ENCODE results near the gene COL13A1. TPM values are rescaled to one million over a fixed set of nuclear protein-coding genes. Genes with fewer than 3 reads are reported as not detected.
A peak's percentile ranks its signal among the peaks of the same experiment; 100 is the strongest.

Gene COL13A1
- total RNA-seq, 2 experiments from 2014 or later: not detected

GRCh38 chr10:69914398-69915214, 112.9 kb downstream of the COL13A1 start:
- CTCF ChIA-PET: interaction anchor here (0.6 to 4.4 kb wide), 34 partner anchors 9 to 399 kb away, joined by 3 to 41 read pairs (median 4); no protein-coding TSS in a partner anchor
- no peaks in the 10 kb centered on the region for H3K4me1 Mint-ChIP-seq (ENCODE audit: low read depth)
- peak; percentile 79 for DNase-seq
- no peaks in the 10 kb centered on the region for H3K36me3 Mint-ChIP-seq (ENCODE audit: low read depth)
- no peak overlapping the region for H3K27ac Mint-ChIP-seq
- no peaks in the 10 kb centered on the region for H3K9me3 Mint-ChIP-seq
- peaks cover 5% of the 10 kb centered on the region for H3K27me3 Mint-ChIP-seq (ENCODE audit: low read depth)
- H3K4me3 Mint-ChIP-seq: no peak overlapping the region
- intact Hi-C loops (cut with micrococcal nuclease): loop anchor here (1.0 to 5.0 kb wide), 6 partner anchors 52 to 397 kb away; partner anchors contain the start of gene COL13A1

- H3K4me3 Mint-ChIP-seq: no peak overlapping the region
- CTCF ChIA-PET: interaction anchor here (0.6 to 4.4 kb wide), 31 partner anchors 10 to 400 kb away, joined by 3 to 41 read pairs (median 4); no protein-coding TSS in a partner anchor
- H3K9me3 Mint-ChIP-seq: no peaks in the 10 kb centered on the region
- no peak overlapping the region for H3K27ac Mint-ChIP-seq
- H3K36me3 Mint-ChIP-seq (ENCODE audit: low read depth): no peaks in the 10 kb centered on the region
- intact Hi-C loops (cut with micrococcal nuclease): loop anchor here (2.0 kb wide), 2 partner anchors 128 to 172 kb away; no protein-coding TSS in a partner anchor
- no peak for DNase-seq
- H3K4me1 Mint-ChIP-seq (ENCODE audit: low read depth): no peaks in the 10 kb centered on the region
- H3K27me3 Mint-ChIP-seq (ENCODE audit: low read depth): peaks cover 5% of the 10 kb centered on the region
Observed at GRCh38 chr10:69915215-69915560, 113.5 kb downstream of the COL13A1 start.

- intact Hi-C loops (cut with micrococcal nuclease): no loop called here
Observed at GRCh38 chr10:69916118-69916517, 114.4 kb downstream of the COL13A1 start.

GRCh38 chr10:69918036-69918435, 116.3 kb downstream of the COL13A1 start:
- no peaks in the 10 kb centered on the region for H3K36me3 Mint-ChIP-seq (ENCODE audit: low read depth)
- no peaks in the 10 kb centered on the region for H3K9me3 Mint-ChIP-seq
- no peak overlapping the region for H3K27ac Mint-ChIP-seq
- H3K4me1 Mint-ChIP-seq (ENCODE audit: low read depth): no peaks in the 10 kb centered on the region
- intact Hi-C loops (cut with micrococcal nuclease): no loop called here
- CTCF ChIA-PET: interaction anchor here (0.6 to 4.4 kb wide), 6 partner anchors 13 to 216 kb away, joined by 3 to 41 read pairs (median 6); no protein-coding TSS in a partner anchor
- no peak overlapping the region for H3K4me3 Mint-ChIP-seq
- peaks cover 5% of the 10 kb centered on the region for H3K27me3 Mint-ChIP-seq (ENCODE audit: low read depth)
- no peak for DNase-seq

More at GRCh38 chr10:69916118-69916517, 114.4 kb downstream of the COL13A1 start:
- Mint-ChIP-seq H3K4me1 (ENCODE audit: low read depth) (no peaks in the 10 kb centered on the region), H3K27me3 (ENCODE audit: low read depth) (peaks cover 5% of the 10 kb centered on the region), H3K27ac (no peak overlapping the region), H3K4me3 (no peak overlapping the region), H3K9me3 (no peaks in the 10 kb centered on the region), H3K36me3 (ENCODE audit: low read depth) (no peaks in the 10 kb centered on the region)
- no peak for DNase-seq
- CTCF ChIA-PET: interaction anchor here (1.1 to 4.4 kb wide), 10 partner anchors 15 to 401 kb away, joined by 3 to 41 read pairs (median 6); no protein-coding TSS in a partner anchor

- no peaks in the 10 kb centered on the region for H3K9me3 Mint-ChIP-seq
- peaks cover 5% of the 10 kb centered on the region for H3K27me3 Mint-ChIP-seq (ENCODE audit: low read depth)
- no peak overlapping the region for H3K4me3 Mint-ChIP-seq
- intact Hi-C loops (cut with micrococcal nuclease): no loop called here
- H3K27ac Mint-ChIP-seq: no peak overlapping the region
- DNase-seq: no peak
- no peaks in the 10 kb centered on the region for H3K4me1 Mint-ChIP-seq (ENCODE audit: low read depth)
- no peaks in the 10 kb centered on the region for H3K36me3 Mint-ChIP-seq (ENCODE audit: low read depth)
- CTCF ChIA-PET: interaction anchor here (0.6 kb wide), 1 partner anchor 18 kb away, joined by 3 read pairs; no protein-coding TSS in a partner anchor
Observed at GRCh38 chr10:69919250-69919649, 117.5 kb downstream of the COL13A1 start.

- intact Hi-C loops (cut with micrococcal nuclease): no loop called here
- H3K4me3 Mint-ChIP-seq: no peak overlapping the region
- H3K36me3 Mint-ChIP-seq (ENCODE audit: low read depth): no peaks in the 10 kb centered on the region
- CTCF ChIA-PET: interaction anchor here (1.8 kb wide), 1 partner anchor 10 kb away, joined by 6 read pairs; no protein-coding TSS in a partner anchor
- no peak for DNase-seq
- no peaks in the 10 kb centered on the region for H3K9me3 Mint-ChIP-seq
- H3K27ac Mint-ChIP-seq: no peak overlapping the region
- no peaks in the 10 kb centered on the region for H3K4me1 Mint-ChIP-seq (ENCODE audit: low read depth)
- peaks cover 5% of the 10 kb centered on the region for H3K27me3 Mint-ChIP-seq (ENCODE audit: low read depth)
Observed at GRCh38 chr10:69925111-69925510, 123.4 kb downstream of the COL13A1 start.

GRCh38 chr10:69928339-69928738, 126.6 kb downstream of the COL13A1 start:
- Mint-ChIP-seq H3K4me1 (ENCODE audit: low read depth) (no peaks in the 10 kb centered on the region), H3K9me3 (no peaks in the 10 kb centered on the region), H3K36me3 (ENCODE audit: low read depth) (no peaks in the 10 kb centered on the region), H3K27ac (no peak overlapping the region), H3K4me3 (no peak overlapping the region), H3K27me3 (ENCODE audit: low read depth) (peaks cover 8% of the 10 kb centered on the region)
- CTCF ChIA-PET: interaction anchor here (2.3 kb wide), 1 partner anchor 14 kb away, joined by 5 read pairs; no protein-coding TSS in a partner anchor
- intact Hi-C loops (cut with micrococcal nuclease): no loop called here
- DNase-seq: no peak

GRCh38 chr10:69929575-69929974, 127.9 kb downstream of the COL13A1 start:
- H3K36me3 Mint-ChIP-seq (ENCODE audit: low read depth): no peaks in the 10 kb centered on the region
- no peak for DNase-seq
- CTCF ChIA-PET: no interaction called here
- peaks cover 8% of the 10 kb centered on the region for H3K27me3 Mint-ChIP-seq (ENCODE audit: low read depth)
- H3K4me1 Mint-ChIP-seq (ENCODE audit: low read depth): no peaks in the 10 kb centered on the region
- no peak overlapping the region for H3K4me3 Mint-ChIP-seq
- H3K9me3 Mint-ChIP-seq: no peaks in the 10 kb centered on the region
- intact Hi-C loops (cut with micrococcal nuclease): no loop called here
- no peak overlapping the region for H3K27ac Mint-ChIP-seq

- Mint-ChIP-seq H3K36me3 (ENCODE audit: low read depth) (no peaks in the 10 kb centered on the region), H3K27ac (no peak overlapping the region), H3K27me3 (ENCODE audit: low read depth) (peaks cover 4% of the 10 kb centered on the region), H3K9me3 (no peaks in the 10 kb centered on the region), H3K4me3 (no peak overlapping the region), H3K4me1 (ENCODE audit: low read depth) (no peaks in the 10 kb centered on the region)
- no peak for DNase-seq
- CTCF ChIA-PET: interaction anchor here (0.7 to 1.7 kb wide), 5 partner anchors 23 to 110 kb away, joined by 3 to 4 read pairs (median 3); no protein-coding TSS in a partner anchor
- intact Hi-C loops (cut with micrococcal nuclease): no loop called here
Observed at GRCh38 chr10:69934768-69935167, 133.1 kb downstream of the COL13A1 start.

GRCh38 chr10:69936091-69936490, 134.4 kb downstream of the COL13A1 start:
- Mint-ChIP-seq H3K36me3 (ENCODE audit: low read depth) (no peaks in the 10 kb centered on the region), H3K27ac (no peak overlapping the region), H3K4me3 (no peak overlapping the region), H3K27me3 (ENCODE audit: low read depth) (peaks cover 3% of the 10 kb centered on the region), H3K9me3 (peaks cover 3% of the 10 kb centered on the region), H3K4me1 (ENCODE audit: low read depth) (no peaks in the 10 kb centered on the region)
- CTCF ChIA-PET: interaction anchor here (0.7 to 1.7 kb wide), 2 partner anchors 9 to 22 kb away, joined by 3 to 4 read pairs; no protein-coding TSS in a partner anchor
- intact Hi-C loops (cut with micrococcal nuclease): no loop called here
- peak; percentile 32 for DNase-seq

- peaks cover 3% of the 10 kb centered on the region for H3K9me3 Mint-ChIP-seq
- no peaks in the 10 kb centered on the region for H3K36me3 Mint-ChIP-seq (ENCODE audit: low read depth)
- no peaks in the 10 kb centered on the region for H3K4me1 Mint-ChIP-seq (ENCODE audit: low read depth)
- CTCF ChIA-PET: interaction anchor here (0.7 to 1.2 kb wide), 2 partner anchors 9 to 21 kb away, joined by 3 read pairs; no protein-coding TSS in a partner anchor
- no peak overlapping the region for H3K4me3 Mint-ChIP-seq
- no peak for DNase-seq
- intact Hi-C loops (cut with micrococcal nuclease): no loop called here
- no peaks in the 10 kb centered on the region for H3K27me3 Mint-ChIP-seq (ENCODE audit: low read depth)
- no peak overlapping the region for H3K27ac Mint-ChIP-seq
Observed at GRCh38 chr10:69938541-69938991, 136.9 kb downstream of the COL13A1 start.

- Mint-ChIP-seq H3K27ac (no peak overlapping the region), H3K9me3 (peaks cover 3% of the 10 kb centered on the region), H3K27me3 (ENCODE audit: low read depth) (no peaks in the 10 kb centered on the region), H3K4me3 (no peak overlapping the region), H3K4me1 (ENCODE audit: low read depth) (no peaks in the 10 kb centered on the region), H3K36me3 (ENCODE audit: low read depth) (no peaks in the 10 kb centered on the region)
- CTCF ChIA-PET: interaction anchor here (0.7 to 1.2 kb wide), 3 partner anchors 8 to 20 kb away, joined by 3 read pairs; no protein-coding TSS in a partner anchor
- intact Hi-C loops (cut with micrococcal nuclease): no loop called here
- no peak for DNase-seq
Observed at GRCh38 chr10:69939061-69939460, 137.4 kb downstream of the COL13A1 start.
